Thymus (tissue), 11 donors: ENCODE measurements around the gene KCNF1. TPM values are rescaled to one million over a fixed set of nuclear protein-coding genes. Genes with fewer than 3 reads are reported as not detected.

Source experiments
- DNase-seq, 9 donors: peaks; one replicate each; pipeline ENCODE4 v3.0.0-alpha.2; 2013; ENCODE audit warnings: low spot score in 9 of 9, low read depth in 6 of 9, missing footprints in 1 of 9
- H3K27ac ChIP-seq, 2 donors: one replicate each; pipeline ENCODE4 v1.5.1; 2013; ENCODE audit warnings: control low read depth in 1 of 2, low read depth in 1 of 2, low read length in 1 of 2, mild to moderate bottlenecking in 1 of 2, moderate library complexity in 1 of 2
- H3K27me3 ChIP-seq, 2 donors: one replicate each; pipeline ENCODE4 v1.5.1; 2013; ENCODE audit warnings: low read length in 1 of 2; ENCODE audit not compliant: control insufficient read depth in 2 of 2, insufficient read depth in 1 of 2
- H3K36me3 ChIP-seq, 2 donors: one replicate each; pipeline ENCODE4 v1.5.1; 2013; ENCODE audit warnings: low read length in 1 of 2, mild to moderate bottlenecking in 1 of 2, moderate library complexity in 1 of 2; ENCODE audit not compliant: control insufficient read depth in 2 of 2, insufficient read depth in 2 of 2
- H3K4me1 ChIP-seq, 2 donors: one replicate each; pipeline ENCODE4 v1.5.1; 2013; ENCODE audit warnings: low read length in 2 of 2; ENCODE audit not compliant: control insufficient read depth in 2 of 2, insufficient read depth in 2 of 2
- H3K4me3 ChIP-seq, 2 donors: one replicate each; pipeline ENCODE4 v1.5.1; 2013; ENCODE audit warnings: low read length in 2 of 2, control low read depth in 1 of 2, mild to moderate bottlenecking in 1 of 2
- H3K9me3 ChIP-seq, 2 donors: one replicate each; pipeline ENCODE4 v1.5.1; 2013; ENCODE audit warnings: low read length in 1 of 2, mild to moderate bottlenecking in 1 of 2; ENCODE audit not compliant: control insufficient read depth in 2 of 2, insufficient read depth in 1 of 2
- WGBS: extraction: QIAGEN DNeasy Blood & Tissue Kit; methylation state at CpG from one replicate; pipeline ENCODE4 v1.1.7; 2013; 5-methylcytosine and 5-hydroxymethylcytosine counted together
- polyA plus RNA-seq: library from polyadenylated mRNA; stranded (reverse); fragments of 200-250 nt; gene quantifications from one replicate; pipeline ENCODE4 v1.2.3, GENCODE V29; 2013
- total RNA-seq: library from RNA; stranded (reverse); fragments of 120-200 nt; gene quantifications from one replicate; pipeline ENCODE4 v1.2.4, GENCODE V29; 2013
- donor health status: healthy.

Gene KCNF1
- total and polyA plus RNA-seq, 2 donors: 0.52 to 0.57 TPM

DNA sequence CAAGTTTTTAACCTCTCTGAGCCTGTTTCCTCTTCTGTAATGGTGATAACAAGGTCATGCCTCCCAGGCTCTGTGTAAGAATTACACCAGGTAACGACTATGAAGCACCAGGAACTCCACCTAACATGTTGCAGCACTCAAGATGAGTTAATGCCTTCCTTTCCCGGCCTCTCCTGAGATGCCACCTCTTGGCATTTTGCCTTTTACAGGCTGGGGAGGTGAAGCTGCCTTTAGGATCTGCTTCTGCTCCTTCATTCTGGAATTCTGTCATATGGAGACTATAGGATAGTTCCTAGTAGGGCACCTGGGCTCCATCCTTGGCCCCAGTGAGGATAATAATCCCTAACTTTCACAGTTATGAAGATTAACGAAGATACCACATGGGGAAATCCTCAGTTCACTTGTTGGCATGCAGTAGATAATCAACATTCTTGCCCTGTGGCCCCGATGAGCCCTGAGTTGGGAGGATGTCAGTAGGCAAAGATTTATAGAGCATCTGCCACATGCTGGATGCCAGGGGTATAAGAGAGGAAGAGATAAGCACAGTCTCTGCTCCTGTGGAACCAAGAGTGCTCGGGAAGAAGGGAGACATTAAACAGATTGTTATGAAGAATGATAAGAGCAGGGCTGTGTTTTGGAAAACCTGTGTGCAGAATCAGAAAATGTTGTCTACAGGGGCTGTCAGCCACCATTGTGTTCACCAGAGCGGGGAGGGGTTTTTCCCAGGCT is 43.9 kb upstream of the KCNF1 start:
- H3K36me3 ChIP-seq: no peaks in the 10 kb centered on the region
- peaks cover 2 to 17% of the 10 kb centered on the region in 2 donors for H3K27me3 ChIP-seq
- H3K4me3 ChIP-seq: no peak overlapping the region
- DNase-seq: no peak
- peaks cover 0 to 35% of the 10 kb centered on the region in 2 donors for H3K4me1 ChIP-seq
- WGBS: 67% methylated on average over 6 of the region's 6 CpGs
- H3K27ac ChIP-seq: no peak overlapping the region
- peaks cover 0 to 4% of the 10 kb centered on the region in 2 donors for H3K9me3 ChIP-seq

- Histone ChIP-seq H3K4me3 (no peak overlapping the region), H3K27ac (no peak overlapping the region), H3K4me1 (peaks cover 0 to 33% of the 10 kb centered on the region in 2 donors), H3K9me3 (peaks cover 0 to 4% of the 10 kb centered on the region in 2 donors), H3K36me3 (no peaks in the 10 kb centered on the region), H3K27me3 (peaks cover 2 to 13% of the 10 kb centered on the region in 2 donors)
- 93% methylated on average over 15 of the region's 15 CpGs for WGBS
- DNase-seq: no peak
Observed at GRCh38 chr2:10868465-10869314, 43.0 kb upstream of the KCNF1 start.

- H3K27me3 ChIP-seq: peaks cover 0 to 5% of the 10 kb centered on the region in 2 donors
- DNase-seq: no peak
- no peak overlapping the region for H3K27ac ChIP-seq
- H3K4me1 ChIP-seq: peaks cover 0 to 4% of the 10 kb centered on the region in 2 donors
- H3K9me3 ChIP-seq: peaks cover 0 to 4% of the 10 kb centered on the region in 2 donors
- H3K36me3 ChIP-seq: no peaks in the 10 kb centered on the region
- WGBS: 98% methylated on average over 1 of the region's 1 CpG
- H3K4me3 ChIP-seq: no peak overlapping the region
Observed at GRCh38 chr2:10871978-10872377, 39.8 kb upstream of the KCNF1 start.

- no peak for DNase-seq
- H3K9me3 ChIP-seq: peaks cover 0 to 4% of the 10 kb centered on the region in 2 donors
- no peak overlapping the region for H3K4me3 ChIP-seq
- no peaks in the 10 kb centered on the region for H3K36me3 ChIP-seq
- H3K27me3 ChIP-seq: peaks cover 0 to 5% of the 10 kb centered on the region in 2 donors
- 89% methylated on average over 3 of the region's 3 CpGs for WGBS
- H3K27ac ChIP-seq: no peak overlapping the region
- peaks cover 0 to 6% of the 10 kb centered on the region in 2 donors for H3K4me1 ChIP-seq
Observed at GRCh38 chr2:10873171-10873570, 38.6 kb upstream of the KCNF1 start.

GRCh38 chr2:10873790-10874437 is 37.8 kb upstream of the KCNF1 start:
- no peak for DNase-seq
- H3K4me1 ChIP-seq: peaks cover 0 to 6% of the 10 kb centered on the region in 2 donors
- H3K27ac ChIP-seq: no peak overlapping the region
- 86% methylated on average over 9 of the region's 9 CpGs for WGBS
- H3K36me3 ChIP-seq: no peaks in the 10 kb centered on the region
- no peaks in the 10 kb centered on the region for H3K27me3 ChIP-seq
- peaks cover 0 to 4% of the 10 kb centered on the region in 2 donors for H3K9me3 ChIP-seq
- H3K4me3 ChIP-seq: no peak overlapping the region

DNA sequence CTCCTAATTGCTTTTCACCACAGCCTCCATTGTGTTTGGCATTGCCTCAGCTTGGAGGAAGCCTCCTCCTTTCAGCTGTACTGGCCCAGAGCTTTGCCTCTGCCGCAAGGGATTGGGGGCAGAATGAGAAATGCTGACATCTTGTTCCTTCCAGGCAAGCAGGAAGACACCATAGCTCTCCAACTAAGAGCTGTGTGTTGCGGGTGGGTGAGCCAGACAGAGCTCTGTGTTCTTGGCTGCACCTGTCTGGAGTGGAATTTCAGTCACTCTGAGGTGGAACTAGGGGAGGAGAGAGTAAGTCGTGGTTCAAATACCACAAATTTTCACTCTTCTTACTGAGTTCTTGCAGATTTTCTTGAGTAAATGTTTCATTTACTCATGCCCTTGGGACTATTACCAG is 36.6 kb upstream of the KCNF1 start:
- no peaks in the 10 kb centered on the region for H3K27me3 ChIP-seq
- DNase-seq: no peak
- WGBS: 86% methylated on average over 3 of the region's 3 CpGs
- H3K36me3 ChIP-seq: no peaks in the 10 kb centered on the region
- H3K4me3 ChIP-seq: no peak overlapping the region
- peaks cover 0 to 4% of the 10 kb centered on the region in 2 donors for H3K9me3 ChIP-seq
- H3K4me1 ChIP-seq: peaks cover 0 to 6% of the 10 kb centered on the region in 2 donors
- H3K27ac ChIP-seq: no peak overlapping the region

GRCh38 chr2:10876394-10876793 is 35.3 kb upstream of the KCNF1 start:
- WGBS: 29% methylated on average over 3 of the region's 3 CpGs
- peaks cover 0 to 4% of the 10 kb centered on the region in 2 donors for H3K9me3 ChIP-seq

DNA sequence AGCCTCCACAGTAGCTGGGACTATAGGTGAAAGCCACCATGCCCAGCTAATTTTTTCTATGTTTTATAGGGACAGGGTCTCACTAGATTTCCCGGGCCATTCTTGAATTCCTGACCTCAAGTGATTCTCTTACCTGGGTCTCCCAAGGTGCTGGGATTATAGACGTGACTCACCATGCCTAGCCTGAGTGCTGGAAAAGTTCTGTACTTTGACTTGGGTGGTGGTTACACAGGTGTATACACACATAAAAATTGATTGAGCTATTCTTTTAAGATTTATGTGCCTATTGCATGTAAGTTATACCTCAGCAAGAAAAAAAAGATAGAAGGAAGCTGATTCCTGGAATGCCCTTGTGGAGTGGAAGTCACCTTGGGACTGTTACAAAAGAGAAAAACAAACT is 34.8 kb upstream of the KCNF1 start:
- WGBS: 93% methylated on average over 2 of the region's 2 CpGs
- Histone ChIP-seq H3K4me1 (peaks cover 0 to 6% of the 10 kb centered on the region in 2 donors), H3K4me3 (no peak overlapping the region)

More at GRCh38 chr2:10876394-10876793, 35.3 kb upstream of the KCNF1 start:
- Histone ChIP-seq H3K27me3 (no peaks in the 10 kb centered on the region), H3K4me1 (peaks cover 0 to 6% of the 10 kb centered on the region in 2 donors), H3K36me3 (no peaks in the 10 kb centered on the region), H3K4me3 (no peak overlapping the region), H3K27ac (no peak overlapping the region)
- no peak for DNase-seq

More for the DNA sequence above, 34.8 kb upstream of the KCNF1 start:
- H3K27me3 ChIP-seq: no peaks in the 10 kb centered on the region
- H3K36me3 ChIP-seq: no peaks in the 10 kb centered on the region
- no peaks in the 10 kb centered on the region for H3K9me3 ChIP-seq
- no peak overlapping the region for H3K27ac ChIP-seq
- no peak for DNase-seq
